HEK293 (cell line): Measurements from ENCODE around the gene MIB2.
A peak's percentile ranks its signal among the peaks of the same experiment; 100 is the strongest.

Experiments used
- ELK4 ChIP-seq: IDR thresholded peaks from 2 replicates; pipeline ENCODE4 v1.6.1; 2011; ENCODE audit warnings: mild to moderate bottlenecking, low read depth, low read length, borderline replicate concordance
- KLF16 ChIP-seq: fragments of 450-650 bp; formaldehyde crosslinking; IDR thresholded peaks from 2 replicates; pipeline ENCODE4 v1.5.1; 2017; ENCODE audit warnings: missing biosample characterization, missing genetic modification characterization
- KLF7 ChIP-seq: fragments of 450-650 bp; formaldehyde crosslinking; IDR thresholded peaks from 2 replicates; pipeline ENCODE4 v1.5.1; 2016; ENCODE audit warnings: missing biosample characterization, missing genetic modification characterization, borderline replicate concordance
- SALL2 ChIP-seq: fragments of 450-650 bp; formaldehyde crosslinking; IDR thresholded peaks from 2 replicates; pipeline ENCODE4 v1.5.0; 2017; ENCODE audit warnings: missing biosample characterization, mild to moderate bottlenecking, missing genetic modification characterization, borderline replicate concordance
- YY1 ChIP-seq: fragments of 450-650 bp; formaldehyde crosslinking; IDR thresholded peaks from 2 replicates; pipeline ENCODE4 v1.5.1; 2018; ENCODE audit warnings: missing biosample characterization, missing genetic modification characterization
- ZBTB21 ChIP-seq: fragments of 450-650 bp; formaldehyde crosslinking; IDR thresholded peaks from 2 replicates; pipeline ENCODE4 v1.5.1; 2017; ENCODE audit warnings: missing biosample characterization, missing genetic modification characterization
- ZBTB6 ChIP-seq: fragments of 450-650 bp; formaldehyde crosslinking; IDR thresholded peaks from 2 replicates; pipeline ENCODE4 v1.5.1; 2017; ENCODE audit warnings: missing biosample characterization, missing genetic modification characterization
- ZEB2 ChIP-seq: fragments of 450-650 bp; formaldehyde crosslinking; IDR thresholded peaks from 2 replicates; pipeline ENCODE4 v1.5.1; 2016; ENCODE audit warnings: missing biosample characterization, missing genetic modification characterization
- ZFHX2 ChIP-seq: fragments of 450-650 bp; formaldehyde crosslinking; conservative IDR thresholded peaks from 2 replicates; pipeline ENCODE4 v1.5.1; 2016; ENCODE audit warnings: missing biosample characterization, missing genetic modification characterization
- ZFP3 ChIP-seq: fragments of 450-650 bp; formaldehyde crosslinking; IDR thresholded peaks from 2 replicates; pipeline ENCODE4 v1.5.1; 2016; ENCODE audit warnings: low read depth, missing biosample characterization, missing genetic modification characterization
- ZNF132 ChIP-seq: fragments of 450-650 bp; formaldehyde crosslinking; IDR thresholded peaks from 2 replicates; pipeline ENCODE4 v1.5.1; 2017; ENCODE audit warnings: missing biosample characterization, missing genetic modification characterization, borderline replicate concordance
- ZNF133 ChIP-seq: fragments of 450-650 bp; formaldehyde crosslinking; IDR thresholded peaks from 2 replicates; pipeline ENCODE4 v1.5.1; 2016; ENCODE audit warnings: missing biosample characterization, missing genetic modification characterization
- ZNF155 ChIP-seq: fragments of 450-650 bp; formaldehyde crosslinking; IDR thresholded peaks from 2 replicates; pipeline ENCODE4 v1.5.1; 2016; ENCODE audit warnings: missing biosample characterization, missing genetic modification characterization
- ZNF248 ChIP-seq: fragments of 450-650 bp; formaldehyde crosslinking; IDR thresholded peaks from 2 replicates; pipeline ENCODE4 v1.5.1; 2017; ENCODE audit warnings: missing biosample characterization, missing genetic modification characterization
- ZNF324 ChIP-seq: fragments of 450-650 bp; formaldehyde crosslinking; IDR thresholded peaks from 2 replicates; pipeline ENCODE4 v1.5.1; 2016; ENCODE audit warnings: missing biosample characterization, missing genetic modification characterization
- ZNF426 ChIP-seq: fragments of 450-650 bp; formaldehyde crosslinking; IDR thresholded peaks from 2 replicates; pipeline ENCODE4 v1.5.1; 2017; ENCODE audit warnings: missing biosample characterization, missing genetic modification characterization, mild to moderate bottlenecking, inconsistent platforms, moderate library complexity
- ZNF433 ChIP-seq: fragments of 450-650 bp; formaldehyde crosslinking; IDR thresholded peaks from 2 replicates; pipeline ENCODE4 v1.5.1; 2016; ENCODE audit warnings: missing biosample characterization, missing genetic modification characterization, low read depth
- ZNF501 ChIP-seq: fragments of 450-650 bp; formaldehyde crosslinking; IDR thresholded peaks from 2 replicates; pipeline ENCODE4 v1.5.1; 2016; ENCODE audit warnings: missing biosample characterization, missing genetic modification characterization
- ZNF549 ChIP-seq: fragments of 450-650 bp; IDR thresholded peaks from 2 replicates; pipeline ENCODE4 v1.5.1; 2018; ENCODE audit warnings: missing biosample characterization, missing genetic modification characterization, mild to moderate bottlenecking, inconsistent platforms, moderate library complexity
- ZNF555 ChIP-seq: fragments of 450-650 bp; formaldehyde crosslinking; conservative IDR thresholded peaks from 2 replicates; pipeline ENCODE4 v1.5.1; 2017; ENCODE audit warnings: missing biosample characterization, mild to moderate bottlenecking, missing genetic modification characterization, inconsistent platforms
- ZNF626 ChIP-seq: fragments of 450-650 bp; sonication (Bioruptor Pico); formaldehyde crosslinking; IDR thresholded peaks from 2 replicates; pipeline ENCODE4 v1.5.1; 2018; ENCODE audit warnings: missing biosample characterization, missing genetic modification characterization, inconsistent platforms
- ZNF658 ChIP-seq: fragments of 450-650 bp; formaldehyde crosslinking; IDR thresholded peaks from 2 replicates; pipeline ENCODE4; 2016; ENCODE audit warnings: missing biosample characterization, missing genetic modification characterization
- ZNF785 ChIP-seq: fragments of 450-650 bp; formaldehyde crosslinking; IDR thresholded peaks from 2 replicates; pipeline ENCODE4 v1.5.1; 2016; ENCODE audit warnings: missing biosample characterization, missing genetic modification characterization
- TF ChIP-seq, protein P1 (sequence below): fragments of 450-650 bp; formaldehyde crosslinking; IDR thresholded peaks from 2 replicates; pipeline ENCODE4 v1.5.1; 2017; ENCODE audit warnings: missing biosample characterization, missing genetic modification characterization
- TF ChIP-seq, protein P2 (sequence below): fragments of 450-650 bp; formaldehyde crosslinking; IDR thresholded peaks from 2 replicates; pipeline ENCODE4 v1.5.1; 2016; ENCODE audit warnings: missing biosample characterization, missing genetic modification characterization
- TF ChIP-seq, protein P3 (sequence below): fragments of 450-650 bp; formaldehyde crosslinking; IDR thresholded peaks from 2 replicates; pipeline ENCODE4 v1.5.1; 2016; ENCODE audit warnings: missing biosample characterization, missing genetic modification characterization
- TF ChIP-seq, protein P4 (sequence below): fragments of 450-650 bp; formaldehyde crosslinking; IDR thresholded peaks from 2 replicates; pipeline ENCODE4 v1.5.1; 2016; ENCODE audit warnings: missing biosample characterization, missing genetic modification characterization
- TF ChIP-seq, protein P5 (sequence below): fragments of 450-650 bp; formaldehyde crosslinking; conservative IDR thresholded peaks from 2 replicates; pipeline ENCODE4 v1.5.1; 2016; ENCODE audit warnings: low read depth, missing biosample characterization, missing genetic modification characterization

Gene MIB2

GRCh38 chr1:1574721-1575537, 40.4 kb upstream of the MIB2 start, which contains the start of gene SSU72 (continued):
- TF ChIP-seq ZNF658 (no peak), ZNF626 (tag by site-specific recombination) (no peak), ZFHX2 (tag by site-specific recombination) (no peak), ZNF324 (tag by site-specific recombination) (peak; percentile 58), ZNF501 (tag by site-specific recombination) (peak; percentile 81), SALL2 (tag by site-specific recombination) (no peak), ZEB2 (tag by site-specific recombination) (peak; percentile 64), ZNF785 (tag by site-specific recombination) (no peak), KLF7 (tag by site-specific recombination) (no peak; the same call in 1 of the 2 replicates), ZNF133 (no peak), ZNF433 (no peak), ZNF426 (tag by site-specific recombination) (no peak), ZNF155 (no peak), ZBTB6 (tag by site-specific recombination) (no peak), YY1 (no peak; the same call in 1 of the 2 replicates), KLF16 (tag by site-specific recombination) (peak; percentile 66; the same call in 1 of the 2 replicates), ZNF549 (tag by site-specific recombination) (no peak), ZNF555 (no peak), ZBTB21 (tag by site-specific recombination) (peak; percentile 98), ZNF132 (tag by site-specific recombination) (no peak), ELK4 (peak; percentile 93), ZFP3 (tag by site-specific recombination) (no peak), ZNF248 (tag by site-specific recombination) (no peak)
- TF ChIP-seq, protein P1, sequence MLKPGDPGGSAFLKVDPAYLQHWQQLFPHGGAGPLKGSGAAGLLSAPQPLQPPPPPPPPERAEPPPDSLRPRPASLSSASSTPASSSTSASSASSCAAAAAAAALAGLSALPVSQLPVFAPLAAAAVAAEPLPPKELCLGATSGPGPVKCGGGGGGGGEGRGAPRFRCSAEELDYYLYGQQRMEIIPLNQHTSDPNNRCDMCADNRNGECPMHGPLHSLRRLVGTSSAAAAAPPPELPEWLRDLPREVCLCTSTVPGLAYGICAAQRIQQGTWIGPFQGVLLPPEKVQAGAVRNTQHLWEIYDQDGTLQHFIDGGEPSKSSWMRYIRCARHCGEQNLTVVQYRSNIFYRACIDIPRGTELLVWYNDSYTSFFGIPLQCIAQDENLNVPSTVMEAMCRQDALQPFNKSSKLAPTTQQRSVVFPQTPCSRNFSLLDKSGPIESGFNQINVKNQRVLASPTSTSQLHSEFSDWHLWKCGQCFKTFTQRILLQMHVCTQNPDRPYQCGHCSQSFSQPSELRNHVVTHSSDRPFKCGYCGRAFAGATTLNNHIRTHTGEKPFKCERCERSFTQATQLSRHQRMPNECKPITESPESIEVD (tag by site-specific recombination), result no peak
- TF ChIP-seq, protein P2, sequence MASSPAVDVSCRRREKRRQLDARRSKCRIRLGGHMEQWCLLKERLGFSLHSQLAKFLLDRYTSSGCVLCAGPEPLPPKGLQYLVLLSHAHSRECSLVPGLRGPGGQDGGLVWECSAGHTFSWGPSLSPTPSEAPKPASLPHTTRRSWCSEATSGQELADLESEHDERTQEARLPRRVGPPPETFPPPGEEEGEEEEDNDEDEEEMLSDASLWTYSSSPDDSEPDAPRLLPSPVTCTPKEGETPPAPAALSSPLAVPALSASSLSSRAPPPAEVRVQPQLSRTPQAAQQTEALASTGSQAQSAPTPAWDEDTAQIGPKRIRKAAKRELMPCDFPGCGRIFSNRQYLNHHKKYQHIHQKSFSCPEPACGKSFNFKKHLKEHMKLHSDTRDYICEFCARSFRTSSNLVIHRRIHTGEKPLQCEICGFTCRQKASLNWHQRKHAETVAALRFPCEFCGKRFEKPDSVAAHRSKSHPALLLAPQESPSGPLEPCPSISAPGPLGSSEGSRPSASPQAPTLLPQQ (tag by site-specific recombination), result peak; percentile 83
- TF ChIP-seq, protein P3, sequence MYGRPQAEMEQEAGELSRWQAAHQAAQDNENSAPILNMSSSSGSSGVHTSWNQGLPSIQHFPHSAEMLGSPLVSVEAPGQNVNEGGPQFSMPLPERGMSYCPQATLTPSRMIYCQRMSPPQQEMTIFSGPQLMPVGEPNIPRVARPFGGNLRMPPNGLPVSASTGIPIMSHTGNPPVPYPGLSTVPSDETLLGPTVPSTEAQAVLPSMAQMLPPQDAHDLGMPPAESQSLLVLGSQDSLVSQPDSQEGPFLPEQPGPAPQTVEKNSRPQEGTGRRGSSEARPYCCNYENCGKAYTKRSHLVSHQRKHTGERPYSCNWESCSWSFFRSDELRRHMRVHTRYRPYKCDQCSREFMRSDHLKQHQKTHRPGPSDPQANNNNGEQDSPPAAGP, result peak; percentile 65; the same call in 1 of the 2 replicates
- TF ChIP-seq, protein P4, sequence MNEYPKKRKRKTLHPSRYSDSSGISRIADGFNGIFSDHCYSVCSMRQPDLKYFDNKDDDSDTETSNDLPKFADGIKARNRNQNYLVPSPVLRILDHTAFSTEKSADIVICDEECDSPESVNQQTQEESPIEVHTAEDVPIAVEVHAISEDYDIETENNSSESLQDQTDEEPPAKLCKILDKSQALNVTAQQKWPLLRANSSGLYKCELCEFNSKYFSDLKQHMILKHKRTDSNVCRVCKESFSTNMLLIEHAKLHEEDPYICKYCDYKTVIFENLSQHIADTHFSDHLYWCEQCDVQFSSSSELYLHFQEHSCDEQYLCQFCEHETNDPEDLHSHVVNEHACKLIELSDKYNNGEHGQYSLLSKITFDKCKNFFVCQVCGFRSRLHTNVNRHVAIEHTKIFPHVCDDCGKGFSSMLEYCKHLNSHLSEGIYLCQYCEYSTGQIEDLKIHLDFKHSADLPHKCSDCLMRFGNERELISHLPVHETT (tag by site-specific recombination), result peak; percentile 74
- TF ChIP-seq, protein P5, sequence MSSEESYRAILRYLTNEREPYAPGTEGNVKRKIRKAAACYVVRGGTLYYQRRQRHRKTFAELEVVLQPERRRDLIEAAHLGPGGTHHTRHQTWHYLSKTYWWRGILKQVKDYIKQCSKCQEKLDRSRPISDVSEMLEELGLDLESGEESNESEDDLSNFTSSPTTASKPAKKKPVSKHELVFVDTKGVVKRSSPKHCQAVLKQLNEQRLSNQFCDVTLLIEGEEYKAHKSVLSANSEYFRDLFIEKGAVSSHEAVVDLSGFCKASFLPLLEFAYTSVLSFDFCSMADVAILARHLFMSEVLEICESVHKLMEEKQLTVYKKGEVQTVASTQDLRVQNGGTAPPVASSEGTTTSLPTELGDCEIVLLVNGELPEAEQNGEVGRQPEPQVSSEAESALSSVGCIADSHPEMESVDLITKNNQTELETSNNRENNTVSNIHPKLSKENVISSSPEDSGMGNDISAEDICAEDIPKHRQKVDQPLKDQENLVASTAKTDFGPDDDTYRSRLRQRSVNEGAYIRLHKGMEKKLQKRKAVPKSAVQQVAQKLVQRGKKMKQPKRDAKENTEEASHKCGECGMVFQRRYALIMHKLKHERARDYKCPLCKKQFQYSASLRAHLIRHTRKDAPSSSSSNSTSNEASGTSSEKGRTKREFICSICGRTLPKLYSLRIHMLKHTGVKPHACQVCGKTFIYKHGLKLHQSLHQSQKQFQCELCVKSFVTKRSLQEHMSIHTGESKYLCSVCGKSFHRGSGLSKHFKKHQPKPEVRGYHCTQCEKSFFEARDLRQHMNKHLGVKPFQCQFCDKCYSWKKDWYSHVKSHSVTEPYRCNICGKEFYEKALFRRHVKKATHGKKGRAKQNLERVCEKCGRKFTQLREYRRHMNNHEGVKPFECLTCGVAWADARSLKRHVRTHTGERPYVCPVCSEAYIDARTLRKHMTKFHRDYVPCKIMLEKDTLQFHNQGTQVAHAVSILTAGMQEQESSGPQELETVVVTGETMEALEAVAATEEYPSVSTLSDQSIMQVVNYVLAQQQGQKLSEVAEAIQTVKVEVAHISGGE (tag by site-specific recombination), result peak; percentile 13; the same call in 1 of the 2 replicates
